CD1c-positive myeloid dendritic cell (primary cell): ENCODE measurements around the gene DHRS11.

Experiments used
- DNase-seq: peaks from one replicate; pipeline ENCODE4 v3.0.0-alpha.2; 2016; ENCODE audit errors: extremely low spot score

The DHRS11 gene

DNA sequence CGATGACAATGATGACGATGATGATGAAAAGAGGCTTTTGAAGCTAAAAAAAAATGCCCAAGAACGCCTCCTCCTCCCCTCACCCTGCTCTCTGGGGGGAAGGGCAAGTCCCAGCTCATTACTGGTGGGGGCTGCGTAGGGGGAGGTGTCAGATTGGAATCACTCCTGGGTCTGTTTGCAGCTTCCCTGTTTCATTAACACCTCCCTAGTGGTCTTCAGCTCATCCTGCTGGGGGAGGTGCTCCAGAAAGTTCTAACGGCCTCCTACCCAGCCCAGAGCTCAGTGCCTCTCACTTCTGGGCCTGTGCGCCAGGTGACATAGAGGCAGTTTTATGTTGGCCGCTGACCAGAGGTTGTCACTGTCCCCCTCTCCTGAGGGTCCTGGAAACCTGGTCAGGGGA, 22.4 kb downstream of the DHRS11 start:
- no peak for DNase-seq

DNA sequence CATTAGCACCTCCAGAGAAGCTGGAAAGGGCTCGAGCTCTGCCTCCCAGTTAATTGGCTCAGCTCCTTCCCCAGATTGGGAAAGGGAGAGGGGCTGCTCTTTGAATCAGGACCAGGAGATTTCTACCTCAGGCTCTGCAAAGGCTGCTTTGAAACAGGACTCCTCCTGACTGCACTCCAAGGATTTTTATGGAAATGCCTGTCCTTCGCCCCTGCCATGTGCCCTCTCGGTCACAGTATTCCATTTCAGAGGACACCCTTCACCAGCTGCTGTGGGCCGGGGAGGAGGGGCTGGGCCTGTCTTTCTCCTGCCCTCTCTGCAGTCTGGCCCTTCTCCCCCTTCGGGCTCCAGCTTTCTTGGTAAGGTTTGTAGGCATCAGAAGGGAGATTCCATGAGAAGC, 23.3 kb downstream of the DHRS11 start:
- no peak for DNase-seq

DNA sequence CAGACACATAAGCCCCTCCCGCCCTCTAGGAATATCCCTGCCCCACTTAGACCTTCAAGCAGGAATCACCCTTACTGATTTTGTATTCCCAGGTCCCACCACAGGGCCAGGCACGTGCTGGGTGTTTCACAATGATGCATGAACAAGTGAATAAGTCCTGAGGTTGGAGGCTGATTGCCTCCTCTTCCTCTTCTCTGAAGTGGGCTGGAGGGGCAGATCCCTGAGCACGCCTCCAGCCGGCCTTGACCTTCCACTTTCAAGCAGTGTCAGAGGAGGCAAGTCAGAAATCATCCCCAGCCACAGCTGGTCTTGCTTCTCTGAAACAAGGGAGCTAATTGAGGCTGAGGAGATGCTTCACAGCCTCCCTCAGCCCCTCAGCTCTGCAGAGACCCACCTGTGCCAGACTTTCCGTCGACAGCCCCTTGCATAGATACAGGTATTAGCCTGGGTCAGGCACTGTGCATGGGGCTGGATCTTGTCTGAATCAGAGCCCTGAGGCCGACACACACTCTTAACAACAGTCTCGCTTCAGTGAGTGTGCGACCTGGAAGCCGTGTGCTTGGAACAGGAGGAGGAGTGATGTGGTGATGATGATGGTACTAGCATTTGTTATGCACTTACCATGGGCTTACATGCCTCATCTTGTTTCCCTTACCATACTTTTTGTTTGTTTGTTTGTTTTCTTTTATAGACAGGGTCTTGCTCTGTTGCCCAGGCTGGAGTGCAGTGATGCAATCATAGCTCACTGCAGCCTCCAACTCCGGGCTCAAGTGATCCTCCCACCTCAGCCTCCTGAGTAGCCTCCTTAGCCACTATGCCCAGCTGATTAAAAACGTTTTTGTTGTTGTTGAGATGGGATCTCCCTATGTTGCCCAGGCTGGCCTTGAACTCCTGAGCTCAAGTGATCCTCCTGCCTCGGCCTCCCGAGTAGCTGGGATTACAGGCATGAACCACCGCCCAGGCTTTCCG, 24.7 kb downstream of the DHRS11 start:
- DNase-seq: peak; percentile 15

DNA sequence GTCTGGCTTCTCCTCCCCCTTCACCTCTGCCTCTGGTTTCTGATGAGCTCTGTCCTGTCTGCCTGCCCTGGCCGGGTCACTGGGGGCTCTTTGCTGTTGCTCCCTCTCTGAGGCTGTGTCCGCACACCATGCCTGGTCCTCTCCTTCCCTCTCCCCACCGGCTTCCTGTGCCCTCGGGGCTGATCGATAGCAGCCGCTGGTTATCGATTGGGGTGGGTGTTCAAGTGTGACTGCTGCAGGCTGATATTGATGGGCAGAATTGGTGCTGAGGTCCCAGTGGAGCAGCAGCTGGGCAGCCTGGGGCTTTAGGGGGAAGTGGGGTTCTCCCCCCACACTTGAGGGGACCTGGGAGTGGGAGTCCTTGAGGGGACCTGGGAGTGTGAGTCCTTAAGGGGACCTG, 26.1 kb downstream of the DHRS11 start:
- no peak for DNase-seq

DNA sequence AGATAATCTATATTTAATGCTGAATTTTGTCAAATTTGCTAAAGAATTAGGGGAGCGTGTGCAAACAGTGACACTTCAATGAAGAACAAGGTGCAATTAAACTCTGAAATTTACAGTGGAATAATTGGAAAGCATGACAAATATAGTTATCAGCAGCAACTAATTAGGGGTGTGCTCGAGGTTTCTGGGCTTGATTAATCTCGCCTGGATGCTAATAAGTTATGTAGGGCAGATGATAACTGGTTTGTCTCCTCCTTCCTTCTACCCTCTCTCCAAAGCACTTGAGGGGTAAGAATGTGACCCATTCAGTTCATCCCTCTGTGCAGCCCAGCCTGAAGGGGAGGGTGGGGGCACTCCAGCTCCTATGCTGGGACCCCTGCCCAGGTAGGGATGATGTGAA, 31.6 kb downstream of the DHRS11 start:
- DNase-seq: no peak

DNA sequence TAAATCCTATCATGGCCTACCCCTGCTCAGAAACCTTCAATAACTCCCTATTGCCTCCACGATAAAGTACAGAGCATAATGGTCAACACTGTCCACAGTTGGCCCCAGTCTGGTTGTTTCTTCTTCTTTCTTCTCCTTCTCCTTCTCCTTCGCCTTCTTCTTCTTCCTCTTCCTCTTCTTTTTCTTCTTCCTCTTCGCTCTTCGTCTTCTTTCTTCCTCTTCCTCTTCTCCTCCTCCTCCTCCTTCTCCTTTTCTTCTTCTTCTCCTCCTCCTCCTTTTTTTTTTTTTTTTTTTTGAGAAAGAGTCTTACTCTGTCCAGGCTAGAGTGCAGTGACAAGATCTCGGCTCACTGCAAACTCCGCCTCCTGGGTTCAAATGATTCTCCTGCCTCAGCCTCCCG, 33.5 kb downstream of the DHRS11 start:
- DNase-seq: no peak

DNA sequence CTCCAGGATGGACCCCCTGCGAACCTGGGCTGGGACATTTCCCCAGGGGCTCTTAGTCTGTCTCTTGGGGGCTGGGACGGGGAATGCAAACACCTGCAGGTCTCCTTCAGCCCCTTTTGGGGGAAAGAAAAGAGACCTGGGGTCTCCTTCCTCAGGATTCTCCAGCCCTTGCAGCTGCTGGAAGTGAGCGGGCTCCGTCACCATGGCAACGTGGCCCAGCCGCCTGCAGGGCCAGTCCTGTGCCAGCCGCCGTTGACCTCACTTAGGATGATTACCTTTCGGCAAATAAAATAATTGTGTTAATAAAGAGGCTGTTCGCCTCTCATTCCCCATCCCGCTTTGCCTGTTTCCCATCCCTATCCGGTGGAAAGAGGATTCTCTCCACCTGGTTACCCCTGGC, 35.4 kb downstream of the DHRS11 start:
- DNase-seq: no peak

DNA sequence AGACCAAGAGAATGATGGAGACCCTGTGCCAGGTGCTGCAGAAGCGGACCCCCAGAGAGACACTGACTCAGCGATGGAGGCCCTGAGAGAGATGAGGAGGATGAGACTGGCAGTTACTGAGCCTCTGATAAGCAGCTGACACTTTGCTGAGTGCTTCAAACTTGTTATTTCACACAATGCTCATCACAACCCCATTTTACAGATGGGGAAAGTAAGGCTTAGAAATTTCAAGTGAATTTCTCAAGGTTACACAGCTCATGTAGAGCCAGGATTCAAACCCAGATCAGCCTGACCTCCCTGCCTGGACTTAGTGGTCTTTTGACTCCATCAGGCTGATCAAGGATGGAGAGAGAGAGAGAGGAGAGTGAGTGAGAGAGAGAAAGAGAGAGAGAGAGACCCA, 36.9 kb downstream of the DHRS11 start:
- no peak for DNase-seq

DNA sequence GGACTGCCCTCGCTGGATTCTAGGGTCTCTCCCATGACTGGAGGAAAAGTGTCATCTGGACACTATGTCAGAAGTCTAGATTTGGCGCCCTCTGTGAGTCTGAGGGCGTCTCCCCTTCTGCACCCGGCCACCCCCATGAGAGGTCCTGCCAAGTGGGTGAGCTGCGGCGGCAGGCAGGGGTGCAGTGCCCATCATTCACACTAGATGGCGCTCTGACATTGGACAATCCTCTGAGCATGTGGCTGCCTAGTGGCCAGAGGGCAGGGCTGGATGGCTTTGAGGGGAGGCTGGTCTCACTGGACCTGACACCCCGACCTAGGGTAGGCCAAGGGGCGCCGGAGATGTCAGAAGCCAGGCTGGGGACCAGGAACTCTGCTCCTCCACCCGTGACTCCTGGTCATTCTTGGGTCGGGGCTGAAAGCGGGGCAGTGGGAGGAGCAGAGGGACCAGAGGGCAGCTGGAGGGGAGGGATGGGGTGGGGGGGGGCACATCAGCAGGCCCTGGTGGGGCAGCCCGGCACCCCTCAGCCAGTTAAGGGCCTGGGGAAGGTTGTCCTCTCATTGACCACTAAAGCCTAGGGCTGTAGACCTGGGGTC, 37.7 kb downstream of the DHRS11 start:
- peak; percentile 86 for DNase-seq

DNA sequence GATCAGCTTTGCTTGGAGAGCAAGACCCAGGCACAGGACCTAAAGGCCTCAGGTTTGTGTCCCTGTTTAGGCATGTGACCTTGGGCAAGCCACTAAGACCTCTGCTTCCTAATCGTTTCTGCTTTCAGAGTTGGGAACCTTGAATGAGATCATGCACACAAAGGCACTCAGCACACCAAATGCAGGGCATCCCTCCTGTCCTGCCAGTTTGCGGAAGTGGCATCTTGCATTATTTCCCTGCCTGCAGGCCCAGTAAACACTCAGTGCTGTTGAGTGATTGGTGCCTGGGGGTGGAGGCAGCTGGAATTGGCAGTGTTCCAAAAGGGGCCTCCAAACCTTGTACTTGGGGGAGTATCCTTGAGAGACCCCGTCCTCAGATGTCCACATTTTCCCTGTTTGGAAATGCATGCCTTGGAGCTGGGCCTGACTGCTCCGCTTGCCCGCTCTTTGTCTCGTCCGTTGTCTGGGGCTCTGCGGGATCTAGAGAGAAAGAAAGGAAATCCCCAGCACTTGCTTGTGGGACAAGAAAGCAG, 38.4 kb downstream of the DHRS11 start:
- peak; percentile 2 for DNase-seq

DNA sequence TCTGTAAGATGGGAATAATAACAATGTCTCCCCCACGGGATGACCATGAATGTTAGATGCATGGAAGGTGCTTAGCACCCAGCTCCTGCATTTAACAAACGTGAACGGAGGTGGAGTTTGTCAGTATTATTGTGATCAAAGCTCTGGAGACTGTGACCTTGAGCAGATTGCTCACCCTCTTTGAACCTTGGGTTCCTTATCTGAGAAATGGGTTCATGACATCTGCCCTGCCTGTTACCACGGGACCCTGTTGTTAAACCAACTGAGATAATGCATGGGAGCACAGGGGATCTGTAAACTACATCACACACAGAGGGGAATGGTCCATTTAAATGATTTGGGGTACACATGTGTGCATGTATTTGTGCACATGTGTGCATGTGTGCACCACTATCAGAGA, 39.3 kb downstream of the DHRS11 start:
- DNase-seq: no peak

DNA sequence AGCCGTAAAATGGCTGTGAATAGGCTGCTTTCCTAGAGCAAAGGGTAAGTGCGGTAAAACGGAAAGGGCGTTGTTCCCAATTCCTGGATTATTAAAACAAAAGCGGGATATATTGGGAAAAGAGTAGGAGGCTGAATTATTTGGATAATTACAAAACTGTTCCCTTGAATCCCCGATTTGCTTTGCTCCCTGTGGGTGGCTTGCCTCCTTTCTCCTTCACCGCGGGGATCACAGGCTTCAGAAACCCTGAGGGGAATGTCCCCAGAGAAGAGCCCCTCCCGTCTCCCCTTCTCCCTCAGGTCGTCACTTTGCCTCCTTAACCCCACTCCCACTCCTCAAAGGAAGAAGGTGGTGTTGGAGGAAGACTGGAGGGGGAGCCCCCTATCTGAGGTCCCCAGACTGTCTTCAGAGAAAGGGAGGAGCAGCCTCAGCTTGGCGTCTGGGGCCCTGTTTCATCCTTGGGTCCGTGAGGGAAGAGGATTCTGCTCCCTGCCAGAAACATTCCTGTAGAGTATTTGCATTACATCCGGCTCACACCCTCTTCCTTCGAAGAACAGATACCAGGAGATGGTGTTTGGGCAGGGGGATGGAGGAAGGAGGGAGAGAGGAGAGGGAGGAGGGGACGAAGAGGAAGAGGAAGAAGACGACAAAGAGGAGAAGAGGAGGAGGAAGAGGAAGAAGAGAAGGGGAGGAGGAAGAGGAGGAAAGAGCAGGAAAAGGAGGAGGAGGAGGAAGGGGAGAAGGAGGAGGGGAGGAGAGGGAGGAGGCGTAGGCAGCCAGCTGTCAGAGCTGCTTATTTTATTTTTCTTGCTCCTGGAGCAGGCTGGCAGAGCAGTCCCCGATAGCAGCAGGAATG, 41.5 kb downstream of the DHRS11 start:
- DNase-seq: no peak

DNA sequence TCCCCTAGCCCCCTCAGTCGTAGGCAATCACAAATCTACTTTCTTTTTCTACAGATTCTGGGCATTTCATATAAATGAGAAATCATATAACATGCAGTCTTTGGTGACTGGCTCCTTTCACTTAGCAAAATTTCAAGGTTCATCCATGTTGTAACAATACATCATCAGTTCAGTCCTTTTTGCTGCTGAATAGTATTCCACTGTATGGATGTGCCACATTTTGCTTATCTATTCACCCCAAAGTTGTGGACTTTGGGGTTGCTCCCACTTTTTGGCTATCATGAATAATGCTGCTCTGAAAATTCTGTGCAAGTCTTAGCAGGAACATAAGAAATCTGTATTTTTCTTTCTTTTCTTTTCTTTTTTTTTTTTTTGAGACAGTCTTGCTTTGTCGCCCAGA, 48.7 kb downstream of the DHRS11 start:
- no peak for DNase-seq

DNA sequence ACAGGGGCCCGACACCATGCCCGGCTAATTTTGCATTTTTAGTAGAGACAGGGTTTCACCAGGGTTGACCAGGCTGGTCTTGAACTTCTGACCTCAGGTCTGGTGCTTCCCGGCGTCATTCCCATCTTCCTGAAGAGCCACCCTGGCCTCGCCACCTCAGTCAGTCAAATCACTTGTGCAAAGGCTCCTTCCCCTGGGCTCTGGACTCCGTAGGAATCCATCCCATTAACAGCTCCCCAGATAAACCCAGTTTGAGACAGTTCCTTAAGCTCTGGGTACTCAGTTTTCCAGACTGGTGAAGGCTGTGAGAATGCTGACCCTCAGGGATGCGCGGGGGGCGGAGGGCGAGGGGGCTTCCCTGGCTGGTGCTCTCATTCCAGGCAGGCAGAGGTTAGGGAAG, 49.2 kb downstream of the DHRS11 start:
- no peak for DNase-seq

DNA sequence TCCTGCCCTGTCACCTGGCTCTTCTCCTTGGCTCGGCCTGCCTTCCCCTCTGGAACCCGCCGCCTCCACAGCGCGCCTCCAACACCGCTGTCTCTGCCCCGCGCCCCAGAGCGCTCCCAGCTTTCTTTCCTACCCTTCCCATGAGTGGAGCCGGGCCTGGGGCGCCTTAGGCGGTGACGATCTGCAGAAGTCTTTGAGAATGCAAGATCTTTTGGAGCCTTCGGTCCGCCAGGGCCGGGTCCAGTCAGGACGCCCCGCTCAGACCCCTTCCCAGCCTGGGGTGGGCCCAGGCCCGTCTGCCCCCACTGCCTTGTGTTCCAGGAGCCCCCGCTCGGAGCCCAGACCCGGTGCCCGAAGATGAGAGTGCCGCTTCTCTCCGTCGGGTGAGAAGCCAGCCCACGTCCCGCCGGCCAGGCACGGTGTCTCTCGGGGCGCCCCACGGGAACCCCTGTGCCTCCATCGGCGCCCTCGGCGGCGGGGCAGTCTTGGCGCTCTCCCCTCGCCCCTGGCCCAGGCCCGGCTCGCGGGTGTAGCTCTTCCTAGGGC, 49.7 kb downstream of the DHRS11 start:
- no peak for DNase-seq

DNA sequence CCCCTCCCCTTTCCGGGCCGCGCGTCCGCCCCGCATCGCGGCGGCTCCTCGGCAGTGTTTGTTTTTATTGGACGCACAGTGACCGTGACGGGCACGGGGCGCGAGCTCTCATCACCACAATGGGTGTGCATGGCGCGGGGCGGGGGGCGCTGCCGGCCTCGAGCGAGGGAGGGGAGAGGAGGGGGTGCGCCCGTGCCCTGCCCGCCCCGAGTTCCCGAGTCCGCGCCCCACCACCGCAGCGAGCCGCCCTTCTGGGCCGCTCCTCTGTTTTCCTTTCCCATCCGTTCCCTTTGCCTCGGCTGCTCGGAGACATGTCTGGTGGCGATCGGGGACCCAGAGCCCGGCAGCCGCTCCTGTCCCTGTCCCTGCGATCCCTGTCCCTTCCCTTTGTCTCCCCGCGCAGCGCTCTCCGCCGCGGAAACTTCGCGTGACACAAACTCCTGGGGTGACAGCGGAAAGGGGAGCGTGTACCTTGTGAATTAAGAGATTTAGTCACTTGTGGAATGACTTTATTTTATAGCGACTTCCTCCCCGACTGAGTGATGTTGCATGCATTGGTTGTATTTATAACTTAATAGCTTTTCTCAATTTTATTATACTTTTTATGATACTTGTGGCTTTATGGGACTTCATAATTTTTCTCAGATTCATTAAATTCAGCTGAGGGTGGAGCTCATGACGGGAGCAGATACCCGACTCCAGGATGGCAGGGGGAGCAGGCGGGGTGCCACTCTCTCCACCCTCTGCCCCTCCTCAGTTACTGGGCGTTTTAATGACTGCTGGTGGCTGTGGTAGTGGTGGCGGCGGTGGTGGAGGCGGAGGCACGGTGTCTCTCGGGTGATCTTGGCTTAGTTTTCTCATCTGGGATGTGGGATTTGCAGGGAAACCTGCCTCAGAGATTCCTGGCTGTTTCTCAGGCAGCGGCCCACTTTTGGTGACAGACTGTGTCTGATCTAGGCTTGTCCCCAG, 50.5 kb downstream of the DHRS11 start:
- DNase-seq: no peak

DNA sequence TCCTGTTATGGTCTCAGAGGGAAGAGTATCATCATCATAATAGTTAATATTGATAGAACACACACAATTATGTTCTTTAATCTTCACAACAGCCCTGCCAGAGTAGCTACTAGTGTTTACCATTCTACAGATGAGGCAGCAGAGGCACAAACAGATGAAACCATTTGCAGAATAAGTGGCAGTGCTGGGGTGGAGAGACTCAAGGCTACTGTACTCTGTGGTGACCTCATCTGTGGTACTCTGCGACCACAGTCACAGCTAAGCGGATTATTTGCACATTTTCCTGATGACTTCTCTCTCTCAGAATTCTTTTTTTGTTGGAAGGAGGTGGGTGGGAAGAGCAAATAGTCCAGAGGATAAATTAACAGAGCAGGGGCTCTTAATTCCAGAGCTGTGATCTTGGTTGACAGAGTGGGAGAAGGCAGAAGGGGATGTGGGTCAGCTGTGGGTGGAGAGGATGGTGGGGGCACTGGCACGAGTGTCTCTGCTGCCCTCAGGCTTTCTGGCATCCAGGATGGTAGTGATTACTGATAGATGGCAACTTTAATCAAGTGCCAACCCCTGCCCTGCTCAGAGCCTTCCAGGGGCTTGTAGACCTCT, 51.5 kb downstream of the DHRS11 start:
- DNase-seq: no peak

DNA sequence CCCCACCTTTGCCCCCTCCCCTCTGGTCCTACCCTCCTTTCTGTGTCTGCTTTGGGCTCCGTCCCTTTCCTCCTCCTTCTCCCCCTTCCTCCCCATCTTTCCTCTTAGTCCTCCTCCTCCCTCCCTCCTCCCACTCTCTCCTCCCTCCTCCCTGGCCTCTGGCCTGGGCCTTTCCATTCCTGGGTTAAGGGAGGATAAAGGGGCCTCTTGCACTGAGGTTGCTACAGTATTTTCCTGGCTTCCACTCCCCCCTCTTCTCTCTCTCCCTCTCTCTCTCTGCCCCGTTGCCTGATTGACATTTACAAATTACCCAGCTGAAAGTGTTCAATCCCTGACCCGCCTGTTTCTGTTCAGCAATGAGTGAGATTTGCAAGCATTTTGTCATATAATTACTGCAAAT, 53.7 kb downstream of the DHRS11 start:
- DNase-seq: no peak

DNA sequence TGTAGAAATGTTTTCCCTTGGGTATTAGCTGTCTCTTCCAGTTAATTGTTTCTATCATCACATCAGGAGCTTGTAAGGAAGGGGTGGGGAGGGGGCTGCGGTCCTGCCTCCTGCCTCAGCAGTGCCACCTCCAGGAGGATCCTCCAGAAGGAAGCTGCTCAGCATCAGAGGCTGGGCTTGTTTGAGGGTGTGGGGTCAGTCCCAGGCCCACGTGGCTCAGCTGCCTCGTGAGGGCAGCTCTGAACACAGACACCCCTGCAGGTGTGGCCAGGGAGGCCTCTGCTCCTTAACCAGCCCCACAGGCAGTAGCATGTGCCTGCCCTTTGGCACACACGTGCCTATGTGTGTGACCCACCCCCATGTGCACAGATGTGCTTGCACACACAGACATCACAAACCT, 56.0 kb downstream of the DHRS11 start:
- DNase-seq: no peak

DNA sequence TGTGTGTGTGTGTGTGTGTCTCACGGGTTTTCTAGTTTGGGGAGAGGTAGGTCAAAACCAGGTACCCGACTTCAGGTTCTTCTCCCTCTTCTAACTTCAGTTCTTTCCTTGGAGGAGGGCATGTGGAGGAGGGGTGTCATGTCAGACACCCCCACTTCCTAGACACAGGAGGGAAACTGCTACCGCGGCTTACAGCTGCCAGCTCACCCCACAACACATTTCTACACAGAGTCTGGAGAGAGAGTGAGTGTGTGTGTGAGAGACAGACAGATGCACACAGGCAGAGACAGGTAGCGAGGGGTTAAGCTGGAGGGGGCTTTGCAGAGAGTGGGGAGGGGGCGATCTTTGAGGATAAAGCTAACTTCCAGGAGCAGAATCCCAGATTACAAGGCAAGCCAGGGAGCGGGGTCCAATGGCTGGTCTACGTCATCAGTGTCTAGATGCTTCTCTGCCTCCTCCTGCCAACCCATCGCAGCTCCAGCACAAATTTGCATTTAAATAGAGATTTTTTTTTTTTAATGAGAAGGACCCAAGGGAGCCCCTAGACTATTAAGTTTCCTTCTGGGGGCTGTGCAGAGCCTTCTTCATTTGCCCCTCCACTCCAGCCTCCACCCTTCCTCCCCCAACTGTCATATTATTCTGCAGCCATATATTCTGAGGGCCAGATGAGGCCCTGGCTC, 58.6 kb downstream of the DHRS11 start:
- no peak for DNase-seq
